NOMO-1 treated with DMSO at 0.1 percent for 48 hours (cell line): ENCODE measurements around the gene CACNA1G.

ENCODE experiments used
- DNase-seq: peaks from one replicate; lab custom pipeline; 2025; ENCODE audit not compliant: unreplicated experiment; lab: John Stamatoyannopoulos, UW

CACNA1G gene

GRCh38 chr17:50560185-50560824 lies at the start of gene CACNA1G:
CACNA1G (plus strand) TSS chr17:50560715; CDS start chr17:50561460, 745 bp downstream.
- DNase-seq = peak; percentile 83

- DNase-seq = peak; percentile 28
Observed at GRCh38 chr17:50511058-50511457, 49.5 kb upstream of the CACNA1G start.

- DNase-seq = no peak
Observed at GRCh38 chr17:50513495-50513894, 47.0 kb upstream of the CACNA1G start.

GRCh38 chr17:50514388-50514787 lies 46.1 kb upstream of the CACNA1G start:
- no peak for DNase-seq

- no peak for DNase-seq
Observed at GRCh38 chr17:50514936-50515702, 45.4 kb upstream of the CACNA1G start.

GRCh38 chr17:50517011-50517410 lies 43.5 kb upstream of the CACNA1G start:
- DNase-seq = no peak

GRCh38 chr17:50517504-50518383 lies 42.8 kb upstream of the CACNA1G start:
- DNase-seq = no peak

GRCh38 chr17:50518384-50519023 lies 42.0 kb upstream of the CACNA1G start:
- no peak for DNase-seq

- DNase-seq = no peak
Observed at GRCh38 chr17:50519141-50519834, 41.2 kb upstream of the CACNA1G start.

- no peak for DNase-seq
Observed at GRCh38 chr17:50520483-50520882, 40.0 kb upstream of the CACNA1G start.

- no peak for DNase-seq
Observed at GRCh38 chr17:50521514-50521913, 39.0 kb upstream of the CACNA1G start.

- no peak for DNase-seq
Observed at GRCh38 chr17:50522766-50523165, 37.7 kb upstream of the CACNA1G start.

- DNase-seq = no peak
Observed at GRCh38 chr17:50523208-50523607, 37.3 kb upstream of the CACNA1G start.

GRCh38 chr17:50524838-50525237 lies 35.7 kb upstream of the CACNA1G start:
- DNase-seq = no peak

- peak; percentile 10 for DNase-seq
Observed at GRCh38 chr17:50527155-50527762, 33.3 kb upstream of the CACNA1G start.

GRCh38 chr17:50527949-50528474 lies 32.5 kb upstream of the CACNA1G start:
- no peak for DNase-seq

GRCh38 chr17:50529849-50530248 lies 30.7 kb upstream of the CACNA1G start:
- no peak for DNase-seq

GRCh38 chr17:50531428-50532025 lies 29.0 kb upstream of the CACNA1G start:
- DNase-seq = no peak

- no peak for DNase-seq
Observed at GRCh38 chr17:50532452-50533024, 28.0 kb upstream of the CACNA1G start, which contains the start of gene EPN3. EPN3 (plus strand) TSS chr17:50532735; CDS start chr17:50536557, 3,822 bp downstream.
